HepG2 (cell line): Measurements from ENCODE around the gene NKPD1. TPM values are rescaled to one million over a fixed set of nuclear protein-coding genes. Genes with fewer than 3 reads are reported as not detected.

Source experiments
- ARID2 ChIP-seq: sonication (generic); formaldehyde crosslinking; IDR thresholded peaks from 2 replicates; pipeline ENCODE4 v1.8.1; 2022; ENCODE audit warnings: mild to moderate bottlenecking, missing genetic modification reagents, borderline replicate concordance
- ARNTL ChIP-seq: sonication (generic); formaldehyde crosslinking; IDR thresholded peaks from 2 replicates; pipeline ENCODE4 v1.4.0; 2020; ENCODE audit warnings: mild to moderate bottlenecking, missing genetic modification reagents
- CCDC6 ChIP-seq: sonication (generic); formaldehyde crosslinking; IDR thresholded peaks from 2 replicates; pipeline ENCODE4 v1.8.1; 2022; ENCODE audit warnings: mild to moderate bottlenecking, missing genetic modification reagents, moderate library complexity
- DMAP1 ChIP-seq: IDR thresholded peaks from 2 replicates; pipeline ENCODE4 v1.6.1; 2016
- ELF4 ChIP-seq: sonication (generic); formaldehyde crosslinking; IDR thresholded peaks from 2 replicates; pipeline ENCODE4 v1.5.0; 2020; ENCODE audit warnings: missing genetic modification reagents, mild to moderate bottlenecking, moderate library complexity, borderline replicate concordance
- FIP1L1 ChIP-seq: fragments of 200-400 bp; formaldehyde crosslinking; IDR thresholded peaks from 2 replicates; pipeline ENCODE4 v1.6.1; 2018; ENCODE audit warnings: low read depth, mild to moderate bottlenecking, low read length, moderate library complexity, borderline replicate concordance; ENCODE audit not compliant: insufficient read depth
- HNRNPLL ChIP-seq: fragments of 200-400 bp; formaldehyde crosslinking; IDR thresholded peaks from 2 replicates; pipeline ENCODE4 v1.6.1; 2017; ENCODE audit warnings: mild to moderate bottlenecking, low read depth, low read length; ENCODE audit not compliant: poor library complexity, severe bottlenecking
- NR1H2 ChIP-seq: sonication (generic); formaldehyde crosslinking; IDR thresholded peaks from 2 replicates; pipeline ENCODE4 v1.8.1; 2022; ENCODE audit warnings: low read depth, missing genetic modification reagents, borderline replicate concordance
- SRSF4 ChIP-seq: fragments of 200-400 bp; formaldehyde crosslinking; IDR thresholded peaks from one replicate; pipeline ENCODE4 v1.6.1; 2018; ENCODE audit warnings: mild to moderate bottlenecking, low read depth, low read length, moderate library complexity; ENCODE audit not compliant: poor library complexity, severe bottlenecking
- TAF15 ChIP-seq: fragments of 200-400 bp; formaldehyde crosslinking; IDR thresholded peaks from one replicate; pipeline ENCODE4 v1.6.1; 2018; ENCODE audit warnings: mild to moderate bottlenecking, low read depth, low read length; ENCODE audit not compliant: poor library complexity, severe bottlenecking
- ZFY ChIP-seq: sonication (generic); formaldehyde crosslinking; IDR thresholded peaks from 2 replicates; pipeline ENCODE4 v1.4.0; 2020; ENCODE audit warnings: missing genetic modification reagents
- ZNF180 ChIP-seq: sonication (generic); formaldehyde crosslinking; IDR thresholded peaks from 2 replicates; pipeline ENCODE4 v1.4.0; 2020; ENCODE audit warnings: low read depth, missing genetic modification reagents, borderline replicate concordance
- ZNF629 ChIP-seq: sonication (generic); formaldehyde crosslinking; conservative IDR thresholded peaks from 2 replicates; pipeline ENCODE4 v1.5.0; 2020; ENCODE audit warnings: missing genetic modification reagents
- ZSCAN5A ChIP-seq: sonication (generic); formaldehyde crosslinking; IDR thresholded peaks from 2 replicates; pipeline ENCODE4 v1.8.0; 2022; ENCODE audit warnings: mild to moderate bottlenecking, missing genetic modification reagents, borderline replicate concordance
- polyA plus RNA-seq, 8 experiments: library from polyadenylated mRNA; depleted of rRNA in 3 of 8; stranded (reverse) in 7 of 8; unstranded in 1 of 8; fragments of >200 nt; fragmentation: Illumina TruSeq in 4 of 8; extraction: Trizol in 4 of 8; gene quantifications; 2 replicates each; pipeline versions ENCODE4 v1.2.1 to v1.2.3, GENCODE V29; 2011 to 2016; ENCODE audit warnings: low read depth in 4 of 8, missing spikeins in 1 of 8, mixed read lengths in 1 of 8; ENCODE audit not compliant: insufficient read depth in 1 of 8
- total RNA-seq, 5 experiments: library from RNA; depleted of rRNA; stranded (reverse); fragments of >200 nt; fragmentation: Illumina TruSeq; extraction: Trizol; gene quantifications; 2 replicates each; pipeline ENCODE4 v1.2.3, GENCODE V29; 2016; ENCODE audit warnings: low read depth in 1 of 5
- TF ChIP-seq, protein P1 (sequence below): sonication (generic); formaldehyde crosslinking; IDR thresholded peaks from 2 replicates; pipeline ENCODE4 v1.5.1; 2020; ENCODE audit warnings: mild to moderate bottlenecking, missing genetic modification reagents, borderline replicate concordance
- TF ChIP-seq, protein P2 (sequence below): sonication (generic); formaldehyde crosslinking; IDR thresholded peaks from 2 replicates; pipeline ENCODE4 v1.5.0; 2020; ENCODE audit warnings: mild to moderate bottlenecking, missing genetic modification reagents, borderline replicate concordance
- TF ChIP-seq, protein P3 (sequence below): sonication (generic); formaldehyde crosslinking; IDR thresholded peaks from 2 replicates; pipeline ENCODE4 v1.5.0; 2020; ENCODE audit warnings: missing genetic modification reagents

Gene NKPD1
- total and polyA plus RNA-seq, 2 of the 13 experiments (the other 11 are each of a cell fraction or from before 2014, with no cell fraction given): 0.03 TPM; not detected in 1

GRCh38 chr19:45177817-45178261 lies 17.1 kb upstream of the NKPD1 start, which contains the start of gene TRAPPC6A (continued):
- TF ChIP-seq FIP1L1 (no peak), ZNF629 (CRISPR knock-in tag) (no peak), ZSCAN5A (CRISPR knock-in tag) (0 out of 2 replicates have a peak, but pooled peaks have one; percentile 32), ELF4 (CRISPR knock-in tag) (no peak), ARID2 (CRISPR knock-in tag) (no peak), CCDC6 (CRISPR knock-in tag) (no peak), ARNTL (CRISPR knock-in tag) (no peak), ZNF180 (CRISPR knock-in tag) (no peak), ZFY (CRISPR knock-in tag) (peak; percentile 82), HNRNPLL (no peak), DMAP1 (CRISPR knock-in tag) (0 out of 2 replicates have a peak, but pooled peaks have one; percentile 61), SRSF4 (no peak), NR1H2 (no peak), TAF15 (no peak)
- TF ChIP-seq, protein P1, sequence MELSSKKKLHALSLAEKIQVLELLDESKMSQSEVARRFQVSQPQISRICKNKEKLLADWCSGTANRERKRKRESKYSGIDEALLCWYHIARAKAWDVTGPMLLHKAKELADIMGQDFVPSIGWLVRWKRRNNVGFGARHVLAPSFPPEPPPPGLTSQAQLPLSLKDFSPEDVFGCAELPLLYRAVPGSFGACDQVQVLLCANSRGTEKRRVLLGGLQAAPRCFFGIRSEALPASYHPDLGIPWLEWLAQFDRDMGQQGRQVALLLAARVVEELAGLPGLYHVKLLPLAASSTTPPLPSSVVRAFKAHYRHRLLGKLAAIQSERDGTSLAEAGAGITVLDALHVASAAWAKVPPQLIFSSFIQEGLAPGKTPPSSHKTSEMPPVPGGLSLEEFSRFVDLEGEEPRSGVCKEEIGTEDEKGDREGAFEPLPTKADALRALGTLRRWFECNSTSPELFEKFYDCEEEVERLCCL (CRISPR knock-in tag): no peak
- TF ChIP-seq, protein P2, sequence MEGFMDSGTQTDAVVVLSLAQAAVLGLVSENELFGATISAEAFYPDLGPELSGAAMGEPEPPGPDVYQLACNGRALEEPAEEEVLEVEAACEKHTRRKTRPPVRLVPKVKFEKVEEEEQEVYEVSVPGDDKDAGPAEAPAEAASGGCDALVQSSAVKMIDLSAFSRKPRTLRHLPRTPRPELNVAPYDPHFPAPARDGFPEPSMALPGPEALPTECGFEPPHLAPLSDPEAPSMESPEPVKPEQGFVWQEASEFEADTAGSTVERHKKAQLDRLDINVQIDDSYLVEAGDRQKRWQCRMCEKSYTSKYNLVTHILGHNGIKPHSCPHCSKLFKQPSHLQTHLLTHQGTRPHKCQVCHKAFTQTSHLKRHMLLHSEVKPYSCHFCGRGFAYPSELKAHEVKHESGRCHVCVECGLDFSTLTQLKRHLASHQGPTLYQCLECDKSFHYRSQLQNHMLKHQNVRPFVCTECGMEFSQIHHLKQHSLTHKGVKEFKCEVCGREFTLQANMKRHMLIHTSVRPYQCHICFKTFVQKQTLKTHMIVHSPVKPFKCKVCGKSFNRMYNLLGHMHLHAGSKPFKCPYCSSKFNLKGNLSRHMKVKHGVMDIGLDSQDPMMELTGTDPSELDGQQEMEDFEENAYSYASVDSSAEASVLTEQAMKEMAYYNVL: peak; percentile 70; the same call in 1 of the 2 replicates
- TF ChIP-seq, protein P3, sequence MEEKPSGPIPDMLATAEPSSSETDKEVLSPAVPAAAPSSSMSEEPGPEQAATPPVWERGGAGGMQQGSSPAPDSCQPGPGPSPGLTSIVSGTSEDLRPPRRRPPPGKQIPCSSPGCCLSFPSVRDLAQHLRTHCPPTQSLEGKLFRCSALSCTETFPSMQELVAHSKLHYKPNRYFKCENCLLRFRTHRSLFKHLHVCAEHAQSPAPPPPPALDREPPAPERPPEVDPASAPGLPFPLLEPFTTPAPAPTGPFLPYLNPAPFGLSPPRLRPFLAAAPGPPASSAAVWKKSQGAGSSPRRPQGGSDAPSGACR: no peak
